GM19455 (cell line): ENCODE results near the gene KCNK4.

ENCODE experiments used
- ATAC-seq: cut with Tn5 transposase; IDR thresholded peaks from one replicate; pipeline ENCODE4 v1.9.1; 2021; ENCODE audit not compliant: unreplicated experiment

The KCNK4 gene

DNA sequence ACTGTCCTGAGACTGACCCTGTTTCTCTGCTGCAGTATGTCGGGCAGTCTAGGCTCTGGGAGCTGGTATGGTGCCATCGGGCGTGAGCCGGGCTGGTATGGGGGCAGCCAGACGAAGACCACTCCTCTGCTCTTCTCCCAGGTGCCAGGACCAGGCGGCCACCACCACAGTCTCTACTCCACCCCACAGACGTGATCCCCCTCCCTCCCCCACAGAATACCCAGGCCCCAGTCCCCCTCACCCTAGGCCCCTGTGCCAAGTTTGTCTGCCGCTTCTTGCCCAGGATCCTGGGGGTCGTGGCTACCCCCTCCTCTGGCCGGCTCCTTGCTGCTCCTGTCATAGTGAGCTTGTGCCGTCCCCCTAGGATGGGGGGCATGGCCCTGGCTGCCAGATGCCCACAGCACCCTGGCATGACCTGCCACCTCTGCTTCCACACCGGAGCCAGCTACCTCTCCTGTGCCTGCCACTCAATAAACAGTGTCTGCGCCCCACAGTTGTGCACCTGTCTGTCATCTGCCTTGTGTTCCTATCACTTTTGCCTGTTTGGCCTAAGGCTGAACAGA, 2.0 kb upstream of the KCNK4 start:
- no peak for ATAC-seq

DNA sequence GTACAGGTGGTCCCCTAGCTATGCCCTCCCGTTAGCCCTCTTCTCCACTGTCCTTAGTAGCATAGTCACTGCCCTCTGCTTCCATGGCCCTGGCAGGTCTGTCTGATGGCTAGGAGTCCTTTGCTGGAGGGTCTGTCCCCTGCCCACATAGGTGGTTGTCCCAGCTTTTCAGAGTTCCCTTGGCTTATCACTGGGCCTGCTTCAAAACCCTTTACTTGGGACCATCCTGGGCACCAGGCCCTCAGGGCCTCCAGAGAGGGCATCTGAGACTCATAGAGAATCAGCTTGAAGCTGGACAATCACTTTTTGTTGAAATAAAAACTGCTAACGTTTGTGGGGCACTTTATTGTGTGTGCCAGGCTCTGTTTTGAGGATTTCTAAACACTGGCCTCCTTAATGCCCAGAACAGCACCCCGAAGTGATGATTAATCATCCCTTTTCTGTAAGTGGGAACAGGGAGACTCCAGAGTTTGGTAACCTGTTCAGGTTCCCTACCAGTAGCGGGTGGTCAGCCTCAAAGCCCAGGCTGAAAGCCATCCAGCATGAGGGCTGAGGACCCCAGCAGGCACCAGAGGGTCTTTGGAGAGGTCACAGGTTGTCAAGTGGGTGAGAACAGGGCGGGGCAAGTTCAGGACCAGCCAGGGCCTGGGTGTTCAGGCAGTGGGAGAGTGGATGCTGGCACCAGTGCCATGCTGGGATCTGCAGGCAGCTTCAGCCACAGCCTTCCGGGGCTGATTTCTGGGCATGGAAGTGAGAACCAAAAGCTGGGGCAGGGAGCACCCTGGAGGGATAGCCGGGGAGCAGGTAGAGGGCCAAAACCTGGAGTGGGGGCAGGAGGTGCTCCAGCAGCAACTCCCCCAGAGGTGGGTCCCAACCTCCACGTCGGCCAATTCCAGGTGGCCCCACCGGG, 495 bp upstream of the KCNK4 start:
- no peak for ATAC-seq

GRCh38 chr11:64291752-64292459, 804 bp downstream of the KCNK4 start:
- ATAC-seq = no peak

- ATAC-seq = no peak
These were observed 1.6 kb downstream of the KCNK4 start for GRCh38 chr11:64292460-64293254.

GRCh38 chr11:64294774-64295173, 3.7 kb downstream of the KCNK4 start:
- no peak for ATAC-seq

GRCh38 chr11:64295760-64296159, 4.7 kb downstream of the KCNK4 start:
- no peak for ATAC-seq

DNA sequence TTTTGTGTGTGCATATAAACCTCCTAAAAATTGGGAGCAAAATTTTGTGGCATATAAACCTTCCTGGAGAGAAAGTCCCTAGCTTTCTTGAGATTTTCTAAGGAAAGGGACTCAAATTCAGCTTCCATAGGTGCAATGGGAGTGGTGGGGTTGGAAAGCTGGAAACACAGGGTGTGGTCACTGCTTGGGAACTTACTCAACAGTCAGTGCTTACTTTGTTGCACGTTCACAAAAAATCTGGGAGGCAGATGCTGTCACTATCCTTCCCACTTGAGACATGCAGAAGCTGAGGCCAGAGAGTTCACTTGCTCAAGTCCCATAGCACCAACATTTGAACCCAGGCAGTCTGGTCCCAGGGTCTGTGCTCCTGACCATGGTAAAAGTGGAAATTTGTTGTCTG, 5.1 kb downstream of the KCNK4 start:
- no peak for ATAC-seq

GRCh38 chr11:64296830-64297698, 6.0 kb downstream of the KCNK4 start:
- no peak for ATAC-seq

- no peak for ATAC-seq
These were observed 6.7 kb downstream of the KCNK4 start for GRCh38 chr11:64297699-64298358.

DNA sequence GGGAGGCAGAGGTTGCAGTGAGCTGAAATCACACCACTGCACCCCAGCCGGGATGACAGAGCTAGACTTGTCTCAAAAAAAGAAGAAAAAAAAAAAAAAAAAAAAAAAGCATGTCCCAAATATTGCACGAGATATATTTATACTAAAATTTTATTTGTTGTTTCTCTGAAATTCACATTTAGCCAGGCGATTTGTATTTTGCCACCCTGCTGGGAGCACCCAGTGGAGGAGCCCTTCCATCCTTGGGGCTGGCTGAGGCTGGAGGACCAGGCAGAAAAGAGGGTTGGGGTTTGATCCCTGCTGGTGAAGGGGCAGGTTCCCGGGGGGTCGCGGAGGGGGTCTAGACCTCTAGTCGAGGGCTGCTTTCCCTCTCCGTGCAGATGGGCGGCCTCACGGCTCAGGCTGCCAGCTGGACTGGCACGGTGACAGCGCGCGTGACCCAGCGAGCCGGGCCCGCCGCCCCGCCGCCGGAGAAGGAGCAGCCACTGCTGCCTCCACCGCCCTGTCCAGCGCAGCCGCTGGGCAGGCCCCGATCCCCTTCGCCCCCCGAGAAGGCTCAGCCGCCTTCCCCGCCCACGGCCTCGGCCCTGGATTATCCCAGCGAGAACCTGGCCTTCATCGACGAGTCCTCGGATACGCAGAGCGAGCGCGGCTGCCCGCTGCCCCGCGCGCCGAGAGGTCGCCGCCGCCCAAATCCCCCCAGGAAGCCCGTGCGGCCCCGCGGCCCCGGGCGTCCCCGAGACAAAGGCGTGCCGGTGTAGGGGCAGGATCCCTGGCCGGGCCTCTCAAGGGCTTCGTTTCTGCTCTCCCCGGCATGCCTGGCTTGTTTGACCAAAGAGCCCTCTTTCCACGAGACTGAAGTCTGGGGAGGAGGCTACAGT, 8.1 kb downstream of the KCNK4 start:
- ATAC-seq = no peak

- no peak for ATAC-seq
These were observed 8.9 kb downstream of the KCNK4 start, which contains the start of gene CATSPERZ for GRCh38 chr11:64299847-64300648. Gene CATSPERZ, plus strand, starts transcription at chr11:64300358. Its CDS starts 53 bp downstream, at chr11:64300411.

DNA sequence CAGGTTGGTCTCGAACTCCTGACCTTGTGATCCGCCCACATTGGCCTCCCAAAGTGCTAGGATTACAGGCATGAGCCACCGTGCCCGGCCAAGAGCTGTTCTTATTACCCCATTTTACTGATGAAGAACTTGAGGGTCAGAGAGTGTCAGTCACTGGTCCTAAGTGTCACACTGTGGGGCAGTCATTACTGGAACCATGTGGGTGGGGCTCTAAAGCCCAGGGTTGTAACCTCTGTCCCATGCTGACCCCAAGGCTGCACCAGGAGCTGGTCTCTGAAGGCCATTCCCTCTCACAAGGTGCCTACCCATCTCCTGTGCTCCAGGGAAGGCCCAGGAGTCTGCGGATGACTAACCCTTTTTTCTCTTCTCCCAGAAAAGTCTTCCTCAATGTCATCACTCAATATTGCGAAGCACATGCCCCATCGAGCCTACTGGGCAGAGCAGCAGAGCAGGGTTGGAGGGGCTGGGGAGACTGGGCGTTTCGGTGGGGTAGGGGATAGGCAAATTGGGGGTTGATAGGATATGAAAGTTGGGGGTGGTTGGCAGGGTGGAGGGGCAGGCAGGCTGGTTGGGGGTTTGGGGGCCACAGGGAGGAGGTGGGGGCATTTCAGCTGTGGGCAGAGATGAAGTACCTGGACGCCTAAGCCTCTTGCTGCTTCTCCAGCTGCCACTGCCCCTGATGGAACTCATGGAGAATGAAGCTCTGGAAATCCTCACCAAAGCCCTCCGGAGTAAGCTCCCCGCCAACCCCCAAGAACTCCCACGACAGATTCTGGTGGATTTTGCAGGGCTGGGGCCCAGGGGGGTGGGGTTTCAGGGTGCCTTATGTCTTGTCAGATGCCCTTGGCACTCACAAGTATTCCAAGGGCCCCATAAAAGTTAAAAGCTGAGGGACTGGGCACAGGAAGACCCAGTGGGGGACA, 12.3 kb downstream of the KCNK4 start:
- no peak for ATAC-seq

GRCh38 chr11:64304032-64304315, 12.9 kb downstream of the KCNK4 start:
- no peak for ATAC-seq

DNA sequence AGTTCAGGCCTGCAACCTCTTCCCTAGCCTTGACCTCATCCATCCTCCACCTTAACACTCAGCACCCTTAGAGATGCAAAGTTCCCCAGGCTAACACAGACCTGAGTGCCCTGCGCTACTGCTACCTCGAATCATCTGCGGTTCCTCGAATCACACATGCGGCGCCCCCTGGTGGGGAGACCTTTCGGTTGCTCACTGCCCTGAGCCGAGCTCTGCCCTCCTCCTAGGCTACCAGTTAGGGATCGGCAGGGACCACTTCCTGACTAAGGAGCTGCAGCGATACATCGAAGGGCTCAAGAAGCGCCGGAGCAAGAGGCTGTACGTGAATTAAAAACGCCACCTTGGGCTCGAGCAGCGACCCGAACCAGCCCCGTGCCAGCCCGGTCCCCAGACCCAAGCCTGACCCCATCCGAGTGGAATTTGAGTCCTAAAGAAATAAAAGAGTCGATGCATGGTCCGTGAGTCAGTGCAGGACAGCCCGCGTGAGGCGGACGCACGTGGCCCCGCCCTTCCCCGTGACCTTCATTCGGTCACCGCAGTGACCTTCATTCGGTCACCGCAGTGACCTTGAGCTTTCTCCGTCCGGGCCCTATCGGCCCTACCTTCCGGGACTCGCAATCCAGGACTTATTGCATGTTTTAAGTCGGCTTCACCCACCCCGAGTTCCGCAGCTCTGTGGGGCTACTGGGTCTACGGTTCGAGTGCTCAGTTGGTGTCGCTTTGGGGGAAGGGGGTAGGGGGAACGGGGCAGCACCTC, 13.4 kb downstream of the KCNK4 start:
- peak; percentile 25 for ATAC-seq

- ATAC-seq = peak; percentile 60
These were observed 14.1 kb downstream of the KCNK4 start, which contains the start of gene ESRRA for GRCh38 chr11:64305075-64305690. Gene ESRRA, plus strand, starts transcription at chr11:64305524. Its CDS starts 1,656 bp downstream, at chr11:64307180.
